ENCODE results near the gene SGCD.

The SGCD gene

DNA sequence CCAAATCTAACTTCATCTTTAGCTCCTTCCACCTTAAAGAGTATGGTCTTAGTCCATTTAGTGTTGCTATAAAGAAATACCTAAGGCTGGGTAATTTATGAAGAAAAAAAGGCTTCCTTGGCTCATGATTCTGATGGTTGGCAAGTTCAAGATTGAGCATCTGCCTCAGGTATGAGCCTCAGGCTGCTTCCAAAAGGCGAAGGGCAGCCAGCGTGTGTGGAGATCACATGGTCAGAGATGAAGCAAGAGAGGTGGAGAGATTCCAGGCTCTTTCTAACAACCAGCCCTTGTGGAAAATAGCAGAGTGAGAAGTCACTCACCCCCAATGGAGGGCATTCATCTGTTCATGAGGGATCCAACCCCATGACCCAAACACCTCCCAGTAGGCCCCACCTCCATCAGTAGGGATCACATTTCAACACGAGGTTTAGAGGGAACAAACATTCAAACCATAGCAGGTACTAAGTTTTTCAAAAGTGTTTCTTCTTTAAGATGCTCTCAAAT, 225.9 kb downstream of the SGCD start:
- TF ChIP-seq, protein P1, sequence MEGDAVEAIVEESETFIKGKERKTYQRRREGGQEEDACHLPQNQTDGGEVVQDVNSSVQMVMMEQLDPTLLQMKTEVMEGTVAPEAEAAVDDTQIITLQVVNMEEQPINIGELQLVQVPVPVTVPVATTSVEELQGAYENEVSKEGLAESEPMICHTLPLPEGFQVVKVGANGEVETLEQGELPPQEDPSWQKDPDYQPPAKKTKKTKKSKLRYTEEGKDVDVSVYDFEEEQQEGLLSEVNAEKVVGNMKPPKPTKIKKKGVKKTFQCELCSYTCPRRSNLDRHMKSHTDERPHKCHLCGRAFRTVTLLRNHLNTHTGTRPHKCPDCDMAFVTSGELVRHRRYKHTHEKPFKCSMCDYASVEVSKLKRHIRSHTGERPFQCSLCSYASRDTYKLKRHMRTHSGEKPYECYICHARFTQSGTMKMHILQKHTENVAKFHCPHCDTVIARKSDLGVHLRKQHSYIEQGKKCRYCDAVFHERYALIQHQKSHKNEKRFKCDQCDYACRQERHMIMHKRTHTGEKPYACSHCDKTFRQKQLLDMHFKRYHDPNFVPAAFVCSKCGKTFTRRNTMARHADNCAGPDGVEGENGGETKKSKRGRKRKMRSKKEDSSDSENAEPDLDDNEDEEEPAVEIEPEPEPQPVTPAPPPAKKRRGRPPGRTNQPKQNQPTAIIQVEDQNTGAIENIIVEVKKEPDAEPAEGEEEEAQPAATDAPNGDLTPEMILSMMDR (conservative IDR thresholded peaks at IDR 0.05; ENCODE audit: control insufficient read depth, insufficient read depth, low read depth, low read length), result no peak
- peak; percentile 28 for DNase-seq (ENCODE audit: low read depth)

DNA sequence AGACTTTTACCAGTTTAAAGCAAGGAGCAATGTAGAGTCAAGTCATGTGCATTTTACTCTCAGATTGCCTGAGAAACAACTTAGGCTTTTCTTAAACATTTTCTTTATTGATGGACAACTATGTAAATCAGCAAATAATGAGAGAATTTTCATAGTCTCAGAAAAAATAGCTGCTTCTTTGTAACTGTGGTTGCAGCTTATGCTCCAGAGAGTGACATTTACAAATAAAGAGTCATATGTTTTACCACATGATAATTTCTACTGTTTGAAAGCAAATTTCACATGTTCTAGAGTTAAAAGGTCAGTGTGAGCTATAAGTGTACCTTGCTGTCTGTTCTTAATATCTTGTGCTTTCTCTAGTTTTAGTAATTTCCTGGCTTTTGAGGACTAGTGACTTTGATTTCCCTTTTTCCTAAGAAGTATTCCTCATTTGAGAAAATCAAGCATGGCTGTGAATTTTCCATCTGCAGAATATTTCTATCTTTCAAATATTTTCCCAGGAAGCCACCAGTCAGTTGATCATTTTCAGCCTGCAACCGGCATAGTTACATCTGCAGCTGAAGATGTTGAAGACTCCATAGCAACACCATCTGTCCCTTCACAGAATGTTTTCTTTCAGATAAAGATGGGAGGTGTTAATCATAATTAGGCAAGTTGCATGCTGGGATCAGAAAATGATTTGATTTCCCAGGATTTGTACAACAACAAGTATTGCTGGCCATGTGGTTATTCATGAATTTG, 229.9 kb downstream of the SGCD start:
- DNase-seq (ENCODE audit: low read depth), result no peak
- H3K4me3 ChIP-seq (ENCODE audit: control insufficient read depth, low read depth, low read length), result no peak overlapping the region
- TF ChIP-seq, protein P1 (conservative IDR thresholded peaks at IDR 0.05; ENCODE audit: control insufficient read depth, insufficient read depth, low read depth, low read length), result no peak

More for the DNA sequence above, 225.9 kb downstream of the SGCD start:
- no peak overlapping the region for H3K4me3 ChIP-seq (ENCODE audit: control insufficient read depth, low read depth, low read length)

DNA sequence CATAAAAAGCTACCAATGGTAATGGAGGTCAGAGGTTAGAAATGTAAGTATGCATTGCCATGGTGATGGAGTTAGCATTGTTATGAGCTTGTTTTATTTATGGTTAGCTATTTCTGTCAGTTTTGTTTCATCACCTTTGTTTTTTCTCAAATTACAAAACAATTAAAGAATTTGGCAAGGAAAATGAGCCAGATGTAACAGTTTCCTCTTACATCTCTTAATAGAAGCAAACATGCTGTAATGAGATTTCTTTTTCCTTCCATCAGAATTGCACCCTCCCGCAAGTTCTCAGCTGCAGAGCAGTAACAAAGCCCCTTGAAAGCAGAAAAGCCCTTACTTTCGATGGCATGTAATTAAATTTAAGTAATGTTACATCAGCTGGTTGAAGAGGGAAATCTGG, 233.0 kb downstream of the SGCD start:
- DNase-seq (ENCODE audit: low read depth), result no peak
- TF ChIP-seq, protein P1 (conservative IDR thresholded peaks at IDR 0.05; ENCODE audit: control insufficient read depth, insufficient read depth, low read depth, low read length), result no peak
- H3K4me3 ChIP-seq (ENCODE audit: control insufficient read depth, low read depth, low read length), result no peak overlapping the region

DNA sequence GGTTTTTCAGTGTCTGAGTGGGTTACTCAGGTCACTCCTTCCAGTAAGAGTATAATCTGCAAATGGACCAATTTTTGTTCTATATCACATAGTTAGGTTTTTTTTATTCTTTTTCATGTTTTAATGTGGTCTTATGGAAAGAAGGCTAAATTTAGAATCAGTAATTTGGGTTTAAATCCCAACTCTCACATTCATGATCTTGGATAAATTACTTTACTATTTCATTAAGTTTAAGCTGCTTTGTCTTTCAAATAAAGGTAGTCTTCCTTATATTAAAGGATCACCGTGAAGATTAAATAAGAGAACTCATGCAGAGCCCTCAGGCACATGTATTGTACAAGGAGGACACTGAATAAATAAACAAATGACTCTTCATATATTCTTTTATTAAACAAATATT, 234.7 kb downstream of the SGCD start:
- H3K4me3 ChIP-seq (ENCODE audit: control insufficient read depth, low read depth, low read length), result no peak overlapping the region
- TF ChIP-seq, protein P1 (conservative IDR thresholded peaks at IDR 0.05; ENCODE audit: control insufficient read depth, insufficient read depth, low read depth, low read length), result no peak
- no peak for DNase-seq (ENCODE audit: low read depth)

DNA sequence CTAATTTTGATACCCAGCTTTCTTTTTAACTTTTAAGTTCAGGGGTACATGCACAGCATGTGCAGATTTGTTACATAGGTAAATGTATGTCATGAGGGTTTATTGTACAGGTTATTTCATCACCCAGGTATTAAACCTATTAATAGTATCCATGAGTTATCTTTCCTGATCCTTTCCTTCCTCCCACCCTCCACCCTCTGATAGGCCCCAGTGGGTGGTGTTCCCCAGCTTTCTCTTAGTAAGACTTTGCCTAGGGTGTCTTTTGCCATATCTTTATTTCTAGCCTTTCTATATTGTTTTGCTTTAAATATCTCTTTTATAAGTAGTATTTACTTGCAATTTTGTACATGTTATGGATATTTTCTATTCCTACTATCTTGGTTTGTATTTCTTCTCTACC, 243.7 kb downstream of the SGCD start:
- DNase-seq (ENCODE audit: low read depth), result no peak
- no peak overlapping the region for H3K4me3 ChIP-seq (ENCODE audit: control insufficient read depth, low read depth, low read length)
- TF ChIP-seq, protein P1 (conservative IDR thresholded peaks at IDR 0.05; ENCODE audit: control insufficient read depth, insufficient read depth, low read depth, low read length), result no peak

DNA sequence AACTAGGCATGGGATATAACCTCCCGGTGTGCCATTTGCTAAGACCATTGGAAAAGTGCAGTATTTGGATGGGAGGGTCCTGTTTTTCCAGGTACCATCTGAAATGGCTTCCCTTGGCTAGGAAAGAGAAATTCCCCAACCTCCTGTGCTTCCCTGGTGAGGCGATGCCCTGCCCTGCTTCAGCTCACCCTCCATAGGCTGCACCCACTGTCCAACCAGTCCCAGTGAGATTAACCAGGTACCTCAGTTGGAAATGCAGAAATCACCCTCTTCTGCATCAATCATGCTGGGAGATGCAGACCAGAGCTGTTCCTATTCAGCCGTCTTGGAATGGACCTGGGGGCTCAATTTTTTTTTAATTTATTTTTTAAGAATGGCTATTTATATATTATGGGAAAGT, 254.8 kb downstream of the SGCD start:
- DNase-seq (ENCODE audit: low read depth), result no peak
- TF ChIP-seq, protein P1 (conservative IDR thresholded peaks at IDR 0.05; ENCODE audit: control insufficient read depth, insufficient read depth, low read depth, low read length), result no peak
- H3K4me3 ChIP-seq (ENCODE audit: control insufficient read depth, low read depth, low read length), result no peak overlapping the region

Data from fibroblast of mammary gland (primary cell).